ENCODE data around the gene TRIM2.

The TRIM2 gene

DNA sequence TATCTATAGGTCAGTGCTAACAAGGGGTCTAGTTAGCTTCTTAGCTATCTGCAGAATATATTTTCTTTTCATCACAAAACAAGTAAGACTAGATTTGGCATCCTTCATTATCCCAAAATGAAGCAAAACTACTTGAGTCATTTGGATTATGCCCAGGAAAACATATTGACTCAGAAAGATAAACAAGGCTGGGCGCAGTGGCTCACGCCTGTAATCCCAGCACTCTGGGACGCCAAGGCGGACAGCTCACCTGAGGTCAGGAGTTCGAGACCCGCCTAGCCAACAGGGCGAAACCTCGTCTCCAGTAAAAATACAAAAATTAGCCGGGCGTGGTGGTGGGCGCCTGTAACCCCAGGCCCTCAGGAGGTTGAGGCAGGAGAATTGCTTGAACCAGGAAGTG is 122.3 kb downstream of the TRIM2 start:
- no peak for DNase-seq (ENCODE audit: extremely low read depth, low read depth)
- no peak for TF ChIP-seq CTCF (IDR thresholded peaks at IDR 0.05; ENCODE audit: low read depth, low read length, missing control alignments)
- no peak overlapping the region for H3K4me3 ChIP-seq (replicated peaks; ENCODE audit: low read depth, low read length)

DNA sequence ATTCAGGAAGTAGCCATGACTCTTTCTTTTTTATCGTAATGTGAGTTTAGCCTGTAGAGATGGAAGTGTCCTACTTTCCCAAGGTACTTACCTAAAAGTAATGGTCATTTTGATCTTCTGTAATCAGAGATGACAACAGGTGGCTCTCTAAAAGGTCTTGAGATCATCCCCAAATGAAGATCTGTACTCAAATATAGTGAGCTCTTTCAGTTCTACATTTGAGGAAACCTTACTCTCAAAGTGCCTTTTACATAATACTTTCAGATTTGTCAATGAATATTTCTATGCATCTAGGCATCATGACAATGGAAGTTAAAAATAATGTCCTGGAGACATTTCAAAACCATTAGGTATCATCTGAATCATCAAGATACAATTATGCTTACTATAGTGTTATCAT is 123.0 kb downstream of the TRIM2 start:
- no peak for TF ChIP-seq CTCF (IDR thresholded peaks at IDR 0.05; ENCODE audit: low read depth, low read length, missing control alignments)
- no peak overlapping the region for H3K4me3 ChIP-seq (replicated peaks; ENCODE audit: low read depth, low read length)
- no peak for DNase-seq (ENCODE audit: extremely low read depth, low read depth)

GRCh38 chr4:153332936-153333335 is 128.7 kb downstream of the TRIM2 start:
- DNase-seq (ENCODE audit: extremely low read depth, low read depth), result no peak
- TF ChIP-seq CTCF (IDR thresholded peaks at IDR 0.05; ENCODE audit: low read depth, low read length, missing control alignments), result no peak
- no peak overlapping the region for H3K4me3 ChIP-seq (replicated peaks; ENCODE audit: low read depth, low read length)

GRCh38 chr4:153333874-153334273 is 129.6 kb downstream of the TRIM2 start:
- no peak for DNase-seq (ENCODE audit: extremely low read depth, low read depth)
- no peak overlapping the region for H3K4me3 ChIP-seq (replicated peaks; ENCODE audit: low read depth, low read length)
- TF ChIP-seq CTCF (IDR thresholded peaks at IDR 0.05; ENCODE audit: low read depth, low read length, missing control alignments), result no peak

DNA sequence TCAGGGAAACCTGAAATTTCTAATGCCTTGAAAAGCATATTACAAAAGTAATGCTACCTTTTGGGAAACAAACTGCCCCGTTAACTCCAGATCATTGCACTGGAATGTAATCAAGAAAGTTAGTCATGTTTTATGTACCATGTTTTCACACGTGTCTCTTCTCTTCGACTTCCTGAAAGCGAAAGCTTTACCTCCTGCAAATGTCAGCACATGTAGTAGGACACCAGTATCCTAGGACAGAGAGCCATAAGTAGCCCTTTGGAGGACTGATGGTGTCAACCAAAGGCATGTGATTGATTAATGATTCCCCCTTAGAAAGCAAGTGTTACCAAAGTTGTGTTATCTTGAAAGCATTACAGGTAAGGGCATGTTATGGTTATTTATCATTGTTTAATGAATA is 131.4 kb downstream of the TRIM2 start:
- DNase-seq (ENCODE audit: extremely low read depth, low read depth), result no peak
- H3K4me3 ChIP-seq (replicated peaks; ENCODE audit: low read depth, low read length), result no peak overlapping the region
- no peak for TF ChIP-seq CTCF (IDR thresholded peaks at IDR 0.05; ENCODE audit: low read depth, low read length, missing control alignments)

- TF ChIP-seq CTCF (IDR thresholded peaks at IDR 0.05; ENCODE audit: low read depth, low read length, missing control alignments), result no peak
- H3K4me3 ChIP-seq (replicated peaks; ENCODE audit: low read depth, low read length), result no peak overlapping the region
- DNase-seq (ENCODE audit: extremely low read depth, low read depth), result no peak
These were observed 133.4 kb downstream of the TRIM2 start for GRCh38 chr4:153337686-153338085.

DNA sequence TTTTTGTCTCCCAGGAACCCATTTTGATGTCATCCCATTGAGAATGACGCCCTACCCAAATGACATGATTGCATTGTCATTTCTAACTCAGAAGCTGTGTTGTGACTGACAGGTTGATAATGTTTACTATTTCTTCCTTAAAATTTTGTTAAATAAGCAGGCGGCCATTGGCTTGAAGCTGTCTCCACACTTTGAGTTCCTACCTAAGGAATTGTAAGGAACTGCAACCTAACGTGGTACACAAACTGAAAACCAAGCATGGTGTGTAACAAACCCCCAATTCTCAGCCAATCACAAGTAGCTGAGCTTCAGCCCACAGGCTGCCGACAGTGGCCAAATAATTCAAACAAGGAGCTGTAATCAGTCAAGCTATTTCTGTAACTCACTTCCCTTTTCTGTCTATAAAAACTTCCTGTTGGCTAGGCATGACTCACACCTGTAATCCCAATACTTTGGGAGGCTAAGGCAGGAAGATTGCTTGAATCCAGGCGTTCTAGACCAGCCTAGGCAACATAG is 137.4 kb downstream of the TRIM2 start:
- DNase-seq (ENCODE audit: extremely low read depth, low read depth), result no peak
- H3K4me3 ChIP-seq (replicated peaks; ENCODE audit: low read depth, low read length), result no peak overlapping the region
- no peak for TF ChIP-seq CTCF (IDR thresholded peaks at IDR 0.05; ENCODE audit: low read depth, low read length, missing control alignments)

Measured in HFF-Myc (cell line).